GM21515 (cell line): ENCODE data around the gene CLDN7.

Experiments used
- ATAC-seq: cut with Tn5 transposase; IDR thresholded peaks from one replicate; pipeline ENCODE4 v1.9.1; 2021; ENCODE audit not compliant: unreplicated experiment

The CLDN7 gene

DNA sequence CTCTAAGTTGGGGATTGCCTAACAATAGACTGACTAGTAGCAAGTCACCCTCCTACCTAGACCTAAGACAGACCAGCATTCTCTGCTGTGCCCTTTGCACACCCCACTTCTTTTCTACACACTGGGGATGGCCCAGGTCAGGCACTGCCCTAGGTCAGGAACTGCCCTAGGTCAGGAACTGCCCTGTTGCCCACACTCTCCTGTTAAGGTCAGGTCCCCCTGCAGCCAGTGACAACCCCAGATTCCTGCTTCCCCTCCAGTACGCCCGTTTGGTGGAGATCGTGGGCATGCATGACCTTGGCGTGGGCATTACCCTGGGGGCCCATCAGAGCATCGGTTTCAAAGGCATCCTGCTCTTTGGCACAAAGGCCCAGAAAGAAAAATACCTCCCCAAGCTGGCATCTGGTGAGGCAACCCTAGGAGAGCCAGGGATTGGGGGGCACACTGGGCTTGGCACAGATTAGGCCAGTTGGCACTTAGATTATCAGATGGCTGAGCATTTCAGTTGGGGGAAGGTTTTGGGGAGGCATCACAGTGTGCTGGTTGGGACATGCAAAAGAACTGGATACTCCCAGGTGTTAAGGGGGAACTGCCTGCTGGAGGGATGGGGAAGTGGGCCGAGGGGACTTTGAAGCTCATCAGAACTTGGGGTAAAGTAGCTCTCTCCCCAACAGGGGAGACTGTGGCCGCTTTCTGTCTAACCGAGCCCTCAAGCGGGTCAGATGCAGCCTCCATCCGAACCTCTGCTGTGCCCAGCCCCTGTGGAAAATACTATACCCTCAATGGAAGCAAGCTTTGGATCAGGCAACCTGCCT lies 40.8 kb downstream of the CLDN7 start:
- no peak for ATAC-seq

DNA sequence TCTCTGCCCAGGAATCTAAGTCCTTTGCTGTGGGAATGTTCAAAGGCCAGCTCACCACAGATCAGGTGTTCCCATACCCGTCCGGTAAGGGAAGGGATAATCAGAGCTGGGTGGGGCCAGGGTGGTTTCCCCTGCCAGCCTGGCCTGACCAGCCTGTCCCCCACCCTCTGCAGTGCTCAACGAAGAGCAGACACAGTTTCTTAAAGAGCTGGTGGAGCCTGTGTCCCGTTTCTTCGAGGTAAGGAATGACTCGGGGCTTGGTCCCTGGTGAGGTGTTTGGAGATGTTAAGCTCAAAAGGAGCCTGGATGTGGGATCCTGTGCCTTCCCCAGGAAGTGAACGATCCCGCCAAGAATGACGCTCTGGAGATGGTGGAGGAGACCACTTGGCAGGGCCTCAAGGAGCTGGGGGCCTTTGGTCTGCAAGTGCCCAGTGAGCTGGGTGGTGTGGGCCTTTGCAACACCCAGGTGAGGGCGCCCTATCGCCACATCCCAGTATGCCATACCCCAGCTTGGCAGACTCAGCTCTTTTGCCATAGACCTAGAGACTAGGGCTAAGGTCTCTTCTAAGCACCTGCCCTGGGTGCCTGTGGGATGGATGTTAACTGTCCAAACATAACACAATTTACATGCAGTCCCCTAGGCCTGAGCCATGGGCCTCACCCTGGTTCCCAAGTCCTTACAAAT lies 41.5 kb downstream of the CLDN7 start:
- ATAC-seq: no peak

DNA sequence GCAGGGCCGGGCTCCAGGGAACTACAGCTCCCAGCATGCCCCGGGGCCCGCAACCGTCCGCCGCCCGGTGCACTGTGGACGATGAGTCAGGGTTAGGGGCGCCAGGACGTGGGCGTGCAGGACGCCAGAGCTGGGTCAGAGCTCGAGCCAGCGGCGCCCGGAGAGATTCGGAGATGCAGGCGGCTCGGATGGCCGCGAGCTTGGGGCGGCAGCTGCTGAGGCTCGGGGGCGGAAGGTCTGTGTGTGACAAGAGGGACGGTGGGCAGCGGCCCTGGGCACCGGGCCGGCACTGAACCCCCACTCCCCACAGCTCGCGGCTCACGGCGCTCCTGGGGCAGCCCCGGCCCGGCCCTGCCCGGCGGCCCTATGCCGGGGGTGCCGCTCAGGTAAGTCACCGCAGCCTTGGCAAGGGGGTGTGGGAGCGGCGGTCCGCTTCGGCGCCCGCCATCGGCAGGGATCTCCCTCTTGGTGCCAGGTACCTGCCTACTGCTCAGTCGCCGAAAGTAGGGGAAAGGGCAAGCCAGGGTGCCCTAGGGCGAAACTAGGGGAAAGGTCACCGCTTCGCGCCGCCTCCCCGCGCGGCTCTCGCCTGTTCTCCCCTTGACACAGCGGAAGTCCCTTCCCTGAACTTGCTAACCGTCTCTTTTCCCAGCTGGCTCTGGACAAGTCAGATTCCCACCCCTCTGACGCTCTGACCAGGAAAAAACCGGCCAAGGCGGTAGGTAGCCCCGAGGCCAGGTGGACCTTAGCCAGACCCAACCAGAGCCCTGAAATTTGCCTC lies 42.3 kb downstream of the CLDN7 start, which contains the start of the genes ACADVL and DLG4:
Gene ACADVL, plus strand, starts transcription at position 127 of the 781 bp plus-strand sequence. Its CDS starts 47 bp downstream, at position 174.
Gene DLG4, minus strand, starts transcription at position 25 of the 781 bp plus-strand sequence.
- ATAC-seq: peak; percentile 49

DNA sequence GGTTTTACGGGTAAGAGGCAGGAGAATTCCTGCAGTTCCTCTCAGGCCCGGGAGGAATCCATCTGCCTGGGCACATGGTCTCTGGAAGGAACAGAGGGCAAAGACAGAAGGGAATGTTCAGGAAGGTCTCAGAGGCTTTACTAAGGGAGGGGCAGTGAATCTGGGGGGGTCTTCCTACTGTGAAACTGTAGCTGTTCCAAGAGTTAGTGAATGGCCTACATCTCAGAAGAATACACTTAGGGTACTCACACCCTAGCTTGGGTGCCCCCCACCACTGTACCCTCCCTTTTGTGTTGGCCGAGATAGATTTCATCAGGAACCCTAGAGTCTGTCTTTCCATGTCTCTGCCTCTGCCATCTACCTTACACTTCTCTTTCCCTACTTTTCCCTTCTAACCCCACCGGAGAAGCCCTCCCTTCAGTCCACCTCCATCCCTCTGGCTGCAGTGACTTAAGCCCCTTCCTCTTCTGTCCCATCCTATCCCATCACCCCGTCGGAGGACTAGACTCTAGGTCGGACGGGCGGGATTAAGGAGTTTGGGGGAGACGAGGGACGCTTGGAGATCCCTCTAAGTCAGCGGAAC lies 43.0 kb downstream of the CLDN7 start:
- ATAC-seq: no peak

DNA sequence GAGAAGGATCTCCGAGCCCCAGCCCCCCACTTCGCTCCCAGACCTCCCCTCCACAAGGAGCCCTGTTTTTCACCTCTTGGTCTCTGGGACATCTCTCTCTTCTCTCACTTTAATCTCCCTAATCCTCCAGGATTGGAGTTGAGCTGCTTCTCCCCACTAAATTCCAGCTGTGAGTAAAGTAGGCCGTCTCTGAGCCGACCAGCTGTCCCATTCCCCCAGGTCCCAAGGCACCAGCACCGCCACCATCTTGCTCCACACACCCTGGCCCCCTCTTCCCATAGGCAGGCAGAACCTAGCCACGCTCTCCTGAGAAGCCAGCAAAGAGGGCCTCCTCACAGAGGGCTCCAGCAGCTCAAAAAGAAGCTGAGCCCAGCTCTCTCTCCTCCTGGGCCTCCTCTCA lies 43.5 kb downstream of the CLDN7 start:
- no peak for ATAC-seq

DNA sequence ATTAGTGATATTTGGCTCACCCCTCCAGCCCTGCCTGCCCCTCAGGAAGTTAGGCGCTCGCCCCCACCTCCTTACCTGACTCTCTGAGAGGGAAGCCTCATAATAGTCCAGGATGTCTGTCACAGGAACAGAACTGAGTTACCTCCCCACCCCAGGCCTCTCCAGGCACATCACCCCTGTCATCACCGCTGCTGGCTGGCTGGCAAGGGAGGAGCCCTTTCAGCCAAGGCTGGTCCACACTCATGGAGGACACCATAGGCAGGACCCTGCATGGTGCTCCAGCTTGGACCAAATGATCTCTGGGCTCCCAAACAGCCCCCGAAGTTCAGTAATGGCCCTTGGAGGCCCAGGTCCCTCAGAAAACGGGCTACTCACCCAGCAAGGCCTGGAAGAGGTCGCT lies 44.1 kb downstream of the CLDN7 start:
- ATAC-seq: no peak

DNA sequence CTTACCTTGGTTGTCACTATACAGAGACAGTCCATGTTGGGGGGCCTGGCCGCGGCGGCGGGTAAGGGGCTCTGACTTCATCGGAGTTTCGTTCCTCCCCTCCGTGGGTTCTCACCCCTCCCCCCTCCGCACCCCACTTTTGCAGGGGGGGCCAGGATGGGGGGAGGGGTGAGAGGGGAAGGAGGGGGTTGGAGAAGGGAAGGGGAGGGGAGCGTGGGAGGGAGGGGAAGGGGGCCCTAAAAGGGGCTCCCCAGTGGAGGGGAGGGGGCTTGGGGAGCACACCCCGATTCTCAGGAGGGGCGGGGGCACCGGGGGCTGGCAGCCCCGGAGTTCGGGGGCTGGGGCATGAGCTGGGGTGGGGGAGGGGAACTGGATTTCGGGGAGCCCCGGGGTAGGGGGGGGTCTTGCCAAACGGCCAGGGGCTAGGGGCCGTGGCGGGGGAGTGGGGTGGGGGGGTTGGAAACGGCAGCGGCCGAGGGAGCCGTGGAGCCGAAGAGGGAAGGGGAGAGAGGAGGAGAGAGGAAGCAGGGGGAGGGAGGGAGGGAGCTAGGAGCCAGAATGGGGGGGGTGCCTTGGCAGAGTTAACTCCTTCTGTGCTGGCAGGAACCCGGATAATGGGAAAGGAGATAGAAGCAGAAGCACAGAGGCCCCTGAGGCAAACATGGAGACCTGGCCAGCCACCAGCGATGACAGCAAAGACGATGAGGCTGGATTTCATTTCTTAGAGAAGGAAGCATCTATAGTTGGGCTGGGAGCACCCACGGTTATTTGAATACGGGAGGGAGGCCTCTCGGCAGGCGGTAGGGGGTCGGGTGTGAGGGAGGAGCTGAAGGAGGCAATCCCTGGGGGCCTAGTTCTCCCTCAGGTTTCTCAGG lies 44.9 kb downstream of the CLDN7 start:
- ATAC-seq: no peak

DNA sequence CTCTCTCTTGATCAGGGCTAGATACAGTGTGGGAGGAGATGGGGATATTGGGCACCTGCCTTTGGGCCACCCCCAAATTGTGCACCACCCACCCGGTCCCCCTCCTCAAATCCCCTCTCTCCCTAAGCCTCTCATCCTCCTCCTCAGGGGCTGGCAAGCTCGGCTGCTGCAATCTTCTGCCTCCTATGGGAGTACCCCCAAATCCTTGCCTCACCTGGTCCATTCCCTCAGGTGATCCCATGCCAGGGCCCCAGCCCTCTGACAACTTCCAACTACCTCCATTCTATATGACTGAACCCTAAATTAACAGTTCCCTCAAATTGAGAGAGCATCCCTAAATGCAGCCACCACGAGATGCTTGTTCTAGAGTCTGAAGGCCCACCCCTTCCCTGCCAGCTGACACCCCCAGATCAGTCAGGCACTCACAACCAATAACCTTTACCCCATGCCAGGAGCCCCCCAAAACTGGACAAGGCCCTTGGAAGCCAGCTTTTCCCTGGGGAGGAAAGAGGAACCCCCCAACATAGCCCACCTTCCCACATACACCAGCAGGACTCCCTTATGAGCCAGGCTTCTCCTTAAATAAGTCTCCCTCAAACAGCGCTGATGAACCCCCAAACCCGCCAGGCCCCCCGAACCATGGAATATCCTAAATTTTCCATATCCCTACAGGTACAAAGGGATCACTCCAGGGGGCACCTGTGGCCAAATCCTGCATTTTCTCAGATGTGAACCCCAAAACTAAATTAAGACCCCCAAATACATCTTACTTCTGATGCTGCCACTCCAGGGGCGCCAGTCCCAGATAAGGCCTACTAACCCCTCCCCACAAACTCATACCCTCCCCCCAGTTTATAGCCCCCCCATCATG lies 45.8 kb downstream of the CLDN7 start:
- no peak for ATAC-seq

DNA sequence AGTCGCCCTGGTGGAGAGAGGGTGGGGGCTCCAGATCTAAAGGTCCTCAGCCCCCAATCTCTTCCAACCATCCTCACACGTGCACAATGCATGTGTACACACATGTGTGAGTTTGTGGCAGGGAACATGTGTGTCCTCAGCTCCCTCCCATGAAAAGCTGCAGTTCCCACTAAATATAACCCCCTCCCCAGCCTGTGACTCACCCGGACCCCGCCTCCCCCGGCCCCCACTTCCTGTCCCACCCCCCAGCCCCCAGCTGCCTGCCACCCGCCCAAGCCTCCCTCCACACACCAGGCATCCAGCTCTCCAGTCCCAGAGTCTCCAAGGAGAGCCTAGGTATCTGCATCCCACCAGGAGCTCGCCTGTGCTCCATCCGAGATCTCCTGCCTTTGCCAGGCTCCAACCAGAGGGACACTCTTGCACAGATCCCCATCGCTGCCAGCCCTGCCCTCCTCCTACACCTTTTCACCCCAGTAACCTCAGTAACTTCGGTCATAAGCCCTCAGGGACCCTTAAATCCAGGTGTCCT lies 46.6 kb downstream of the CLDN7 start:
- no peak for ATAC-seq

DNA sequence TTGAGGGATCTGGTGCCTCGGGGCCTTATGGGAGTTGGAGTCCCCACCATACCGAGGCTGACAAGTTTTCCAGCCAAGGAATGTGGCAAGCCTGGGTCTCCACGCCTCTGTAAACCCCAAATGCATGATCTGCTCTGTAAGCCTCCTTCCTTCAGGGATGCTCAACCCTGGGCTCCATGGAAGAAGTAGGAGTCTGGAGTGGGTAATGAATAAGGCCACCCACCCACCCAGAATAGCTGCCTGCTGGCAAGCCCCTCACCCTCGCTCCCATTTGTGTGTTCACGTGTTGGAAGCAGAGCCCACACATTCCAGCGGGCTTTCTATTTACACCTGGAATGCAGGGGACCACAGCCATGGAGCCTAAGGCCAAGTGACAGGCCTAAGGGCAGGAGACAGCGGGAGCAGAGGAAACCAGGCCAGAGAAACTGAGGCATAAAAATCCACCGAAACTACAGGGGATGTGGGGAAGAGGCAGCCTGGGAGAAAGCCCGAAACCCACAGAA lies 47.1 kb downstream of the CLDN7 start:
- no peak for ATAC-seq

DNA sequence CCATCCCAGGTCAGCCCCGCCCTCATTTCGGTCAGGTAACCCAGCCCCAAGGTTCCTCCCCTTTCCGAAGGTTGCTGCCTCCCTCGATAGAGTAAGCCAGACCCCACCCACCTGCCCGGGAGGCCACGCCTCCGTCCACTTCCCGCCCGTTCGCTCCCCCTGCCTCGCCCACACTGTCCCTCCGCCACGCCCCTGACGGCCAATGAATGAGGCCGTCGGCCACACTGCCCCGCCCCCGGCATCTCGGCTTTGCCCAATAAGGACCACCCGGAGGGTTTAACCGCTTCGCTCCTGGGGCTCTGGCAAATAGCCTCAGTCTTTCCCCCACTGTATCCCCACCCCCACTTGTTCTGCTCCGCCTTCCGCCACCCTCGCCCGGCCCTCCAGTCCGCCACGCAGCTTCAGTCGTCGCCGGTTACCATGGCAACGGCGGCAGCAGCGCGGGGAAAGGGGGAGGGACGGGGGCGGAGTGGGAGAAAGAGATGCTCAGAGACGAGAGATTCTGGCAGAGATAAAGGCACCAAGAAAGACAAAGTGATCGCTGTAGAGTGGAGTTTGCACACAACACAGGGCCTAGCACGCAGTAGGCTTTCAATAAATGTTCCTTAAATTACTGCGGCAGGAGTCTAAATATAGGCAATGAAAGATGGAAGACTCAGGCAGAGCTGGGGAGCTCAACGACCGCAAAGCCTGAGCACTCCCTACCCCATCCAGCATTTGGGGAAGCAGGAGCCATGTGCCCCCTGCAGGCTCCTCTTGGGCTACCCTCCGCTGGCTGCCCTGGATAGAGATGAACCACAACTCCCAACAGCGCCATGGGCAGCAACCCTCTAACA lies 47.8 kb downstream of the CLDN7 start:
- ATAC-seq: peak; percentile 64

DNA sequence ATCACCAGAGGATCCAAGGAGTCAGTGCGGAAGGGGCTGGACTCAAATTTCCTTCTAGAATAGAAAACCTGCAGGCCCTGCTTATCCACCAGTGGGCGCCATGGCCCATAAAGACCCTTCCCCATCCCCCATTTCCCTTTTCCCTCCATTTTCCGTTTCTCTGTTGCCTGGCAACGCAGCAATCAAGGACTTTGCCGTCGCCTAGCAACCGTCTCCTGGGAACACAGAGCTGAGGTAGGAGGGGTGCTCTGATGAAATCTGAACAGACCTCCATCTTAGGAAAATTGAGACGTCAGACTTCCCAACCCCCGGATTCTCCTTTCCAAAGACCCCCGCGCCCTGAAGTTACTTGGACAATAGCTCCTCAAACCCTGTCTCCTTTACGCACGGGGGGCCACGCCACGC lies 48.4 kb downstream of the CLDN7 start:
- ATAC-seq: no peak

DNA sequence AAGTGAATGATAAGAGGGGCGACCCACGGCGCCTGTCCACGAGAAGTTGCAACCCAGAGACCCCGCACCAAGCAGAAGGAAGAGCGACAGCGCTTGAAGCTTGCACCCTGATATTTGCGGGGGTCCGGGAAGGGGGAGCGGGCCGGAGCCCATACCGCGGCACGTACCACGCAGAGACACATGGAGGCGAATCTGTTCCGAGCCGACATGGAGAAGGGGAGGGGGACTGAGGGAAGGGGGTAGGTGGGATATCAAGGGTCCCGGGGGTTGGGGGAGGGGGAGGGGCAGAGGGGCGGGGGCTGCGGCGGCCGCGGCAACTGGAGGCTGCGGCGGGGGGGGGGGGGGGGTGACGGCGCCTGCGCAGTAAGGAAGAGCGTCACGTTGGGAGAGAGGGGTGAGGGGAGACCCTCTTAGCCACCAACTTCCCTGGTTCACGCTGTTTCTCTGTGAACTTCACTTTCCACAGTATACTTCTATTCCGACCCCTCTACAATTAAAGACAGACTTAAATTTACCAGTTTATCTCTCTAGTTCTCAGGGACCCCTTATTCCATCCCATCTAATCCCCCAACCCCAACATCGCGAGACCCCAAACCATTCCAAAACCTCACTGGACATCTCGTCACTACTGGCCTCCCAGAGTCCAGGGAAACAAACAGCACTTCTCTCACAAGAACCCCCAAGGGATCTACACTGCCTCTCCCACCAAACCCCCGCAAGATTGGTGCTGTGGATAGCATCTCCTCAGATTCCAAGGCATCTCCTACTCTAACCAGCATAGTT lies 50.6 kb downstream of the CLDN7 start:
- ATAC-seq: no peak
